ENCODE measurements around the gene KMT2B.

The KMT2B gene

DNA sequence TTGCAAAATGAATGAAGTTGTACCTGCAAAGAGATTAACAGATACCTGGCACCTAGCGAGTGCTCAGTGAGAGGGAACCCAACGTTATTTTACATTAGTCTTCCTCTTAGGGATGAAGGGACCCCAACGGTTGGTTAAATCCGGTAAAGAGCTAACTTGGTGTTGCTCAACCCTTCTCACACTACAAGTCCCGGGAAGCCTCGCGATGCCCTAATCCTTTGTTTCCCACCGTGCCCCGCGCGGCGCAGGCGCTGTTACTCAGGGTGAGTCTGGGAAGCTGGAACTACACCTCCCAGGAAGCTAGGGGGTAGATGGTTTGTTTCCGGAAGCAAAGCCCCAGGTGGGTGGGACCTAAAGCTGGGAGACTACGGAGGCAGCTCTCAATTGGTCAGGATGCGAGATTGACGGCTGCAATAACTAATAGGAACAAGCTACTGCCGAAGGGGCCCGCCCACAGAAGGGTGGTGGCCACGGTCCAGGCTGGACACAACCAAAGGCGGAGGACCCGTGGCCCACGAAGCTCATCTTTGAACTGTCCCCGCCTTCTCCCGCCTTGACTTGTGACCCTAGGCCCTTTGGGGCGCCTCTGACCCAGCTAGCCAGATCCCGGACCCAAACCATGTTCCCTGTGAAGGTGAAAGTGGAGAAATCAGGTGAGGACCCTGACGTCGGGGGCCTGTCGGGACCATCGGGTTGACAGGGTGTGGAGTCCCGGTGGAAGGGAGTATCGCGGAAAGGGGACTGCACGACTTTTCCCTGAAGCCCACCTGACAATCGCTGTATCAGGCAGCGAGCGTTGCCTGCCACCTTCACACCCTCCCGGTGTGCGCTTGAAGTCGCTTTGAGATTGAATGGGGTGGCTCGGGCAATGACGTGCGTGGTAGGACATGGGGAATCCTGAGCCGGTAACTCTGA lies 30.6 kb downstream of the KMT2B start, which contains the start of gene LIN37:
Gene LIN37 (plus strand): TSS at position 471 of the 915 bp plus-strand sequence. CDS start 149 bp downstream, at position 620.
- Histone ChIP-seq H3K4me3 (ENCODE audit: low read depth, low read length) (peak within 1 kb of the TSS; percentile 90), H3K4me1 (ENCODE audit: control insufficient read depth, insufficient read depth, low read length) (peaks cover 4% of the 10 kb centered on the region)

DNA sequence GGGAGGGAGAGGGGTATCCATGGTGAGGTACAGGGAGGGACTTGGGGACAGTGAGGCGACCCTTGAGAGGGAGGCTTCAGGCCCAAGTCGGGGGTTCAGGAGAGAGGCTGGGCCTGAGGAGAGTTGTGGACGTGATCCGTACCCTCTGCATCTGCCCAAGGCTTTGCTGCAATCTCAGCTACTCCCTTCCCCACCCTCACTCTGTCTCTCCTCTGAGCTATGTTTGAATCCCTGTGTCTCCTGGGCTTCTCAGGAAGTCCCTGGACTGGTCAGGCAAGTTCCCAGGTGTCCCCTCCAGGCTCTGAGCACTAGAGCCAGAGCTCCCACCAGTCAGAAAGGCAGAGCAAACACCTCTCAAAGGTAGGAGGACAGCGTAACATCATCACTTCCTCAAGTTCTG lies 32.4 kb downstream of the KMT2B start:
- H3K9me3 ChIP-seq (ENCODE audit: control insufficient read depth, insufficient read depth, low read length) = no peaks in the 10 kb centered on the region
- peaks cover 3% of the 10 kb centered on the region for H3K27me3 ChIP-seq (ENCODE audit: control insufficient read depth, insufficient read depth, low read length)
- no peak overlapping the region for H3K9ac ChIP-seq (ENCODE audit: low read depth, low read length)
- peaks cover 4% of the 10 kb centered on the region for H3K4me1 ChIP-seq (ENCODE audit: control insufficient read depth, insufficient read depth, low read length)
- H3K36me3 ChIP-seq (ENCODE audit: control insufficient read depth, insufficient read depth, low read length) = peaks cover 3% of the 10 kb centered on the region
- H3K4me3 ChIP-seq (ENCODE audit: low read depth, low read length) = no peak overlapping the region

More for the DNA sequence above, 30.6 kb downstream of the KMT2B start, which contains the start of gene LIN37:
- Histone ChIP-seq H3K9me3 (ENCODE audit: control insufficient read depth, insufficient read depth, low read length) (no peaks in the 10 kb centered on the region), H3K27me3 (ENCODE audit: control insufficient read depth, insufficient read depth, low read length) (no peaks in the 10 kb centered on the region), H3K9ac (ENCODE audit: low read depth, low read length) (peak within 1 kb of the TSS; percentile 4), H3K36me3 (ENCODE audit: control insufficient read depth, insufficient read depth, low read length) (peaks cover 3% of the 10 kb centered on the region)

DNA sequence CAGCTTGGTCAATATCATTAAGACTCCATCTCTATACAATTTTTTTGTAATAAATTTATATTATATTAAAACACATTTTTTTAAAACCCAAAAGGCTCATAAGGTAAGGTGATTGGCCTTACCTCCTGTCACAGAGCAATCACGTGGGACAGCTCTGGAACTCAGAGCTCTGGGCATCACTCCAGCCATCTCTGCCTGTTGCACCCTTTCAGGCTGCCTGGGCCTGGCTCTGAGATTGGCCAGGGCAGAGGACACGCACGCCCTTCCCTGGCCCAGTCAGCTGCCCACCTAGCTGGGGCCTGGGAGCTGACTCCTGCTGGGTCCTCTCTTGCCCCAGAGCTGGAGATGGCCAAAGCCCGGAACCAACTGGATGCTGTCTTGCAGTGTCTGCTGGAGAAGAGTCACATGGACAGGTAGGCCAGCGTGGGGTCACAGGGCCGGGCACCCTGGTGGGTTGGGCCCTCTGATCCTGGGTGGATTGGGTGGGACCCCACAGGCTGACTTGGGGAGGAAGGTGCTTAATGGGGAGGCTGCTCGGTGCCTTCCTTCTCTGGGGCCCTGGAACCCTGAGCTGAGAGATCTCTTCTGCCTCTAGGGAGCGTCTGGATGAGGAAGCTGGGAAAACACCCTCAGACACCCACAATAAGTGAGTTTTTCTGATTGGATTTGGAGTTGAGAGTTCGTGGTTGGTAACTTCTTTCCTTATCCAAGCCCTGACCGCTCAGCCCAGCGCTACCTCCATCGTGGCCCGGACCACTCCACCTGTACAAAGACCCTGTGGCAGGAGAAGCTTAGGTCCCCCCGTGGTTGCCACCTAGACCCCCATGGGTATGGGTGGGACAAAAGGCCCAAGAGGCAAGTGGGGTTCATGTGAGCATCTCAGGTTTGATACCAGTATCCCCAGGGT lies 34.3 kb downstream of the KMT2B start:
- peaks cover 2% of the 10 kb centered on the region for H3K4me1 ChIP-seq (ENCODE audit: control insufficient read depth, insufficient read depth, low read length)
- peaks cover 3% of the 10 kb centered on the region for H3K36me3 ChIP-seq (ENCODE audit: control insufficient read depth, insufficient read depth, low read length)
- peaks cover 12% of the 10 kb centered on the region for H3K27me3 ChIP-seq (ENCODE audit: control insufficient read depth, insufficient read depth, low read length)
- H3K9me3 ChIP-seq (ENCODE audit: control insufficient read depth, insufficient read depth, low read length) = no peaks in the 10 kb centered on the region
- H3K4me3 ChIP-seq (ENCODE audit: low read depth, low read length) = no peak overlapping the region
- no peak overlapping the region for H3K9ac ChIP-seq (ENCODE audit: low read depth, low read length)

DNA sequence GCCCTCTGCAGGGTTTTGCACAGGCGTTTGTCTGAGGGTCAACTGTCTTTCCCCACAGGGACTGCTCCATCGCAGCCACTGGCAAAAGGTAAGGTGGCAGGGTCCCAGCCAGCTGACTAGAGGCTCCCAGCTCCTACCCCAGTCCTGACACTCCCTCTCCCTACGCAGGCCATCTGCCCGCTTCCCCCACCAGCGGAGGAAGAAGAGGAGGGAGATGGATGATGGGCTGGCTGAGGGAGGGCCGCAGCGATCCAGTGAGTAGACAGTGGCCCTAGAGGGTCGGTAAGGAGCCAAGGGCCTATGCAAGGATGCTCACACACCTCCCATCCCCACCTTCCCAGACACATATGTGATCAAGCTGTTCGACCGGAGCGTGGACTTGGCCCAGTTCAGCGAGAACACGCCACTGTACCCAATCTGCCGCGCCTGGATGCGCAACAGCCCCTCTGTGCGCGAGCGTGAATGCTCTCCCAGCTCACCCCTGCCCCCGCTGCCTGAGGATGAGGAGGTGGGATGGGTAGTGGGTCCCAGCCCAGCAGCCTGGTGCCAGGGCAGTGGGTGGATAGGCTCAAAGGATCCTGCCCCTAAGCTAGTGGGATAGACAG lies 35.0 kb downstream of the KMT2B start:
- H3K27me3 ChIP-seq (ENCODE audit: control insufficient read depth, insufficient read depth, low read length) = peaks cover 13% of the 10 kb centered on the region
- H3K9me3 ChIP-seq (ENCODE audit: control insufficient read depth, insufficient read depth, low read length) = no peaks in the 10 kb centered on the region
- H3K36me3 ChIP-seq (ENCODE audit: control insufficient read depth, insufficient read depth, low read length) = peaks cover 3% of the 10 kb centered on the region
- no peak overlapping the region for H3K9ac ChIP-seq (ENCODE audit: low read depth, low read length)
- H3K4me3 ChIP-seq (ENCODE audit: low read depth, low read length) = no peak overlapping the region
- H3K4me1 ChIP-seq (ENCODE audit: control insufficient read depth, insufficient read depth, low read length) = peaks cover 2% of the 10 kb centered on the region

DNA sequence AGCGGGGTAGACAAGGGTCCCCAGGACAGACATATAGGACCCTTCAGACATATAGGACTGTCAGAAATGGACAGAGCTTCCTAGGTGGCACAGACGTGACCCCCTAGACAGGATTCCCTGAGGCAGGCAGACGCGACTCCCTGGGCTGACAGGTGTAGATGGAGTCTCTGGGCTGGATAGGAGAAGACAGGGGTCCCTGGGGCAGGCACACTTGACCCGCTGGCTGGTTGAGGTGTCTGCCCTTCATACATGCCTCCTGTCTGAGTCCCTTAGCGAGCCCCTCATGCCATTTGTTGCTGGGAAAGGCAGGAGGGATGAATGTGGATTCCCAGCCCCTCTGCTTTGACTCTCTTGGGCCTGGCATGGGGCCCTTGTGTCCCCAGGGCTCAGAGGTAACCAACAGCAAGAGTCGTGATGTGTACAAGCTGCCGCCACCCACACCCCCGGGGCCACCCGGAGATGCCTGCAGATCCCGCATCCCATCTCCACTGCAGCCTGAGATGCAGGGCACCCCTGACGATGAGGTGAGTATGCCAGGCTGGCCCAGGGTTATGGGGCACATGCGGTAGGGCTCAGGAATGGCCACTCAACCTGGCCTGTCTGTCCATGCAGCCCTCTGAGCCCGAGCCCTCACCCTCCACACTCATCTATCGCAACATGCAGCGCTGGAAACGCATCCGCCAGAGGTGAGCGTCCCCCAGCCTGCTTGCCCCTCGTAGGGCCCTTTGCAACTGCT lies 36.0 kb downstream of the KMT2B start:
- no peak overlapping the region for H3K4me3 ChIP-seq (ENCODE audit: low read depth, low read length)
- H3K9ac ChIP-seq (ENCODE audit: low read depth, low read length) = no peak overlapping the region
- no peaks in the 10 kb centered on the region for H3K9me3 ChIP-seq (ENCODE audit: control insufficient read depth, insufficient read depth, low read length)
- H3K36me3 ChIP-seq (ENCODE audit: control insufficient read depth, insufficient read depth, low read length) = peaks cover 3% of the 10 kb centered on the region
- peaks cover 13% of the 10 kb centered on the region for H3K27me3 ChIP-seq (ENCODE audit: control insufficient read depth, insufficient read depth, low read length)
- peaks cover 2% of the 10 kb centered on the region for H3K4me1 ChIP-seq (ENCODE audit: control insufficient read depth, insufficient read depth, low read length)

DNA sequence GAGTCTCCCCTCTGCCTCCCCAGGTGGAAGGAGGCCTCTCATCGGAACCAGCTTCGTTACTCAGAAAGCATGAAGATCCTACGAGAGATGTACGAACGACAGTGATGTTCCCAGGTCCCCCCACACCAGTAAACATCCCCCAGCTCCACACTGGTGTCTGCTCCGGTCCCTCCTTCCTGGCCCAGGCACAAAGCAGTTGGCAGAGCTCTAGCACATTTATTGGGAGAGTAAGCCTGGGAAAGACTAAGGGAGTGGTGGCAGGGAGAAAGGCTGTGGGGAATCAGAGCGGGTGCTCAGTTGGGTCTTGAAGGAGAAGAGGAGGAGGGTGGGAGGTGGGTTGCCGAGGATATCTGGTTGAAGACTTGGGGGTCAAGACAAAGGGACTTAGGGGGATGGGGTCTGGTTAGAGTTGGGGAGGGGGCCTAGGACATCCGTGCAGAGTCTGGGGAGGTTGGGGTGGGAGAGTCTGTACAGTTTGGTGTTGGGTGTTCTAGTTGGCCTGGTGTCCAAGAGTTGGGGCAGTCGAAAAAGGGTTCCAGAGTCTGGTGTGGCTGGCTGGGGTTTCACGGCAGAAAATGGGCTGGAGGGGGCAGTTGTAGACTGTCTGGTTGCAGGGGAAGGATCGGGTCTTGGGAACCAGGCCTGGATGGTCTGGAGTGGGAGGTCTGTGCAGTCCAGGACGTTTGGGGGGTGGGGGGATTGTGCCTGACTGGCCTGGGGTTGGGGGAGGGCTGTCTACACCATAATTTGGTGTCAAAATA lies 36.7 kb downstream of the KMT2B start:
- H3K4me1 ChIP-seq (ENCODE audit: control insufficient read depth, insufficient read depth, low read length) = peaks cover 2% of the 10 kb centered on the region
- H3K27me3 ChIP-seq (ENCODE audit: control insufficient read depth, insufficient read depth, low read length) = peaks cover 13% of the 10 kb centered on the region
- H3K9ac ChIP-seq (ENCODE audit: low read depth, low read length) = no peak overlapping the region
- H3K36me3 ChIP-seq (ENCODE audit: control insufficient read depth, insufficient read depth, low read length) = peaks cover 3% of the 10 kb centered on the region
- no peaks in the 10 kb centered on the region for H3K9me3 ChIP-seq (ENCODE audit: control insufficient read depth, insufficient read depth, low read length)
- no peak overlapping the region for H3K4me3 ChIP-seq (ENCODE audit: low read depth, low read length)

DNA sequence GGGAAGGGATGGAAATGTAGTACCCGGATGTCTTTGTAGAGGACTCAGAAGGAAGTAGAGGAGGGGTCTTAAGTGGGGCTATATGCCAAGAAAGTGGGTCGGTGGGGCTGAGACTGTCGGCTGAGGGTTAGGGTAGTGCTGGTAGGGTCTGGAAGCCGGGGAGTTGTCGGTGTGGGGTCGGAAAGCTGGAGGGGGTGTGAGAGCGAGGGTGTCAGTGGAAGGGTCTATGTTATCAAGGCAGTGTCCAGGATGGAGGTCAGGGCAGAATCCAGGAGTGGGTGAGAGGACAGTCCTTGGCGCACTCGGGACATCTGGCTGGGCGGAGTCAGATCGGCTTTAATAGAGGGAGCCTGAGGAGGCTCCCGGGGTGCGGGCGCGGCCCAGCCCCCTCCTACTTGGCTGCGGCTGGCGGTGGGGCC lies 37.3 kb downstream of the KMT2B start:
- Histone ChIP-seq H3K36me3 (ENCODE audit: control insufficient read depth, insufficient read depth, low read length) (peaks cover 8% of the 10 kb centered on the region), H3K4me3 (ENCODE audit: low read depth, low read length) (peak overlapping the region; percentile 73), H3K9me3 (ENCODE audit: control insufficient read depth, insufficient read depth, low read length) (no peaks in the 10 kb centered on the region), H3K4me1 (ENCODE audit: control insufficient read depth, insufficient read depth, low read length) (peaks cover 2% of the 10 kb centered on the region), H3K27me3 (ENCODE audit: control insufficient read depth, insufficient read depth, low read length) (peaks cover 13% of the 10 kb centered on the region), H3K9ac (ENCODE audit: low read depth, low read length) (no peak overlapping the region)

DNA sequence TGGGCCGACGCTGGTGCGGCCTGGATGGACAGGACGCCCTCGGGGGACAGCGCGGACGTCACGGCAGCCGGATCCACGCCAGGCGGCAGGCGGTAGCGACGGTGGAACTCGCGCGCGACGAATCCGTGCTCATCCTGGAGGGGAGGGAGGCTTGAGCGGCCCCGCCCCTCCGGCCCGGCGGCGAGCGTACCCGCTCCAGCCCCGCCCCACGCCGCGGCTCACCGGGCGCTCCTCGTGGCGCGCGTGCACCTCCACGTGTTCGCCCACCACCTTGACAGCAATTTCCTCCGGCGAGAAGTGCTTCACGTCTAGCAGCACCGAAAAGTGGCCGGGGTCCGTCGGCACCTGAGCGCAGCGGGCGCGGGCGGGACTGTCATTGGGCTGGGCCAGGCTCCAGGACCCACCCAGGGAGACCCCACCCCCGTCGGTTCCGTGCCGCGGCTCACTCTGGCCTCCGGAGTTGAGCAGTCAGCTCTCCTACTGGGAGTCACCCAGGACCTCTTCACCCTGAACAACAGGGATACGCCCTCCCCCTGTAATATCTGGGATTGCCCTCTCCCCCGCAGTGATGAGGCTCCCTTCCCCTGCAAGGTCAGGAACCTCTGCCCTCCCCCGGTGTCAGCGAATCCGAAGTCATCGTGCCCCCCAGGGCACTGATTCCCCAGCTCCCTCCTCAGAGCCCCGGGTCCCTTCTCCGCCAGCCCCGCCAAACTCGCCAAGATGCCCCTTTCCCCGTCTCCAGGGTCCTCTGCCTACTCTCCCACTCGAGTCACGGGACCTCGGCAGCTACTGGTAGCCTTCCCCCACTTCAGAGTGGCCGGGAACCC lies 38.0 kb downstream of the KMT2B start:
- peak overlapping the region; percentile 73 for H3K4me3 ChIP-seq (ENCODE audit: low read depth, low read length)
- H3K9ac ChIP-seq (ENCODE audit: low read depth, low read length) = peak overlapping the region; percentile 37
- H3K9me3 ChIP-seq (ENCODE audit: control insufficient read depth, insufficient read depth, low read length) = no peaks in the 10 kb centered on the region
- H3K4me1 ChIP-seq (ENCODE audit: control insufficient read depth, insufficient read depth, low read length) = peaks cover 2% of the 10 kb centered on the region
- peaks cover 8% of the 10 kb centered on the region for H3K36me3 ChIP-seq (ENCODE audit: control insufficient read depth, insufficient read depth, low read length)
- H3K27me3 ChIP-seq (ENCODE audit: control insufficient read depth, insufficient read depth, low read length) = peaks cover 13% of the 10 kb centered on the region

DNA sequence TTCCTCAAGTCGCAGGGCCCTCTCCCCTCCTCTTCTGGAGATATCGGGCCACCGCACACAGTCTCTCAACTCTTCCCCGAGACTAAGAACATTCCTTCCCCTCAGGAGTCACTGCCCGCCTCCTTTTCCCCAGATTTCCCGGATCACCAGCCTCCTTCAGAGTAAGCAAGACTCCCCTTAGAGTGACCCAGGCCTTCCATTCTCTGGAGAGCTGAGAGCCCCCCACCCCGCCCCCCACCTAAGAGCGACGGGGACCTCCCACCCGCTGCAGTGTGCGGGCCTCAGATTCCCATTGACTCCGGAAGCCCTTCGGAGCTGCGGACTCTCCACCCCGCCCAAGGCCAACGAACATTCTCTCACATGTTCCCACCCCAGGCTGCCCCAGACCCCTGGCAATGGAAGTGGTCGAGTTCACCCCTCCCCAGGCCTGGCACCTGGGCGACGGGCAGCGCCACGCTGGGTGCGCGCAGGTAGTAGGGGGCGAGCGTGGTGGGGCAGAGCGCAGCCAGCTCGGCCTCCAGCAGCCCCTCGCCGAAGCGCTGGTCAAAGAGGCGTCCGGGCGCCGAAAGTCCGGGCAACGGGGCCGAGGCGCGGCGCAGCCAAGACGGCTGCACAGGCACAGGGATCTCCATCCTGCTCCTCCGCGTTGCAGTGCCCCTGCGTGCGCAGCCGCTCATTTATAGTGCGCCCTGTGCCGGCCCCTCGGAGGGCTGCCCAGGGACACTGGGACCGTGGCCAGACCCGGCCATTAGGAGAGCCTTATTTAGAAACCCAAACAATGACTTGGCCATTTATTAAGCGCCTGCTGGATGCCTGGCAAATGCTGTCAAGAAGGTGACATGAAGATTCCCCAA lies 38.8 kb downstream of the KMT2B start, which contains the start of gene HSPB6:
Gene HSPB6 (minus strand): TSS at position 653 of the 854 bp plus-strand sequence. CDS start 21 bp downstream, at position 632.
- H3K27me3 ChIP-seq (ENCODE audit: control insufficient read depth, insufficient read depth, low read length) = peaks cover 13% of the 10 kb centered on the region
- H3K9ac ChIP-seq (ENCODE audit: low read depth, low read length) = peak within 1 kb of the TSS; percentile 37
- H3K4me3 ChIP-seq (ENCODE audit: low read depth, low read length) = peak within 1 kb of the TSS; percentile 73
- H3K4me1 ChIP-seq (ENCODE audit: control insufficient read depth, insufficient read depth, low read length) = peaks cover 2% of the 10 kb centered on the region
- no peaks in the 10 kb centered on the region for H3K9me3 ChIP-seq (ENCODE audit: control insufficient read depth, insufficient read depth, low read length)
- H3K36me3 ChIP-seq (ENCODE audit: control insufficient read depth, insufficient read depth, low read length) = peaks cover 8% of the 10 kb centered on the region

Data from iPS-15b (cell line).